ENCODE data around the gene DHTKD1.

DNA sequence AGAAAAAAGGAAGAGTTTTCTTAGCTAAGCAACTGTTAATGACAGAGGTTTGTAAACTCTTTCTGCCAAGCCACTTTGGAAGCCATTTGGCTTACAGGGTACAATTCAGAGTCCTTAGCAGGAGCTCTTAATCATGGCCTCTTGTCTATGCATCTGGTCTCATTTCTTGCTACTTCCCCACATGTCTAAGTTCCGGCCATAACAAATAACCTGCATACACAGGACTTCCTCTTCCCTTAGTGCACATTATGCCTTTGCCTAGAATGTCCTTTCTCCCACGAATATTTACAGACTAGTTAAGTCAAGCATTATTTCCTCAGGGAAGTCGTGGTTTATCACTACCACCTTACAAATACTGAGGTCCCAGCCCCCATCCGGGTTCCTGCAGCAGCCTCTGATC, 17.5 kb upstream of the DHTKD1 start:
- TF ChIP-seq, protein P1, sequence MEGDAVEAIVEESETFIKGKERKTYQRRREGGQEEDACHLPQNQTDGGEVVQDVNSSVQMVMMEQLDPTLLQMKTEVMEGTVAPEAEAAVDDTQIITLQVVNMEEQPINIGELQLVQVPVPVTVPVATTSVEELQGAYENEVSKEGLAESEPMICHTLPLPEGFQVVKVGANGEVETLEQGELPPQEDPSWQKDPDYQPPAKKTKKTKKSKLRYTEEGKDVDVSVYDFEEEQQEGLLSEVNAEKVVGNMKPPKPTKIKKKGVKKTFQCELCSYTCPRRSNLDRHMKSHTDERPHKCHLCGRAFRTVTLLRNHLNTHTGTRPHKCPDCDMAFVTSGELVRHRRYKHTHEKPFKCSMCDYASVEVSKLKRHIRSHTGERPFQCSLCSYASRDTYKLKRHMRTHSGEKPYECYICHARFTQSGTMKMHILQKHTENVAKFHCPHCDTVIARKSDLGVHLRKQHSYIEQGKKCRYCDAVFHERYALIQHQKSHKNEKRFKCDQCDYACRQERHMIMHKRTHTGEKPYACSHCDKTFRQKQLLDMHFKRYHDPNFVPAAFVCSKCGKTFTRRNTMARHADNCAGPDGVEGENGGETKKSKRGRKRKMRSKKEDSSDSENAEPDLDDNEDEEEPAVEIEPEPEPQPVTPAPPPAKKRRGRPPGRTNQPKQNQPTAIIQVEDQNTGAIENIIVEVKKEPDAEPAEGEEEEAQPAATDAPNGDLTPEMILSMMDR (conservative IDR thresholded peaks at IDR 0.05; ENCODE audit: low read depth, low read length), result no peak
- TF ChIP-seq EZH2 (IDR thresholded peaks at IDR 0.05; ENCODE audit: borderline replicate concordance, low read depth, low read length, poor library complexity, severe bottlenecking), result no peak
